Caco-2 (cell line): ENCODE results near the gene WNK2. TPM values are rescaled to one million over a fixed set of nuclear protein-coding genes. Genes with fewer than 3 reads are reported as not detected.

Experiments used
- BruUV-seq: library from RNA; stranded (reverse); fragments of 400-500 nt; replicated peaks from 2 replicates; lab custom pipeline; 2021; lab: Mats Ljungman, UMichigan
- CTCF ChIA-PET: fragments of 300-600 bp; sonication (Branson Sonifier 250); formaldehyde crosslinking; loops from one replicate; lab custom pipeline; 2022; ENCODE audit warnings: antibody characterized with exemption; lab: Charles Lee
- POLR2A ChIA-PET: fragments of 300-600 bp; sonication (Branson Sonifier 250); formaldehyde crosslinking; loops from one replicate; lab custom pipeline; 2022; ENCODE audit warnings: antibody characterized with exemption; lab: Charles Lee
- DNase-seq, 2 experiments: peaks; one replicate each; pipeline versions ENCODE4 v3.0.0 to v3.0.0-alpha.2; 2020 to 2022
- H3K27me3 ChIP-seq: replicated peaks from 2 replicates; pipeline ENCODE4 v1.6.0; 2011; ENCODE audit warnings: low read length; ENCODE audit not compliant: control insufficient read depth, insufficient read depth
- H3K36me3 ChIP-seq: 2 replicates; pipeline ENCODE4 v1.5.1; 2011; ENCODE audit warnings: low read length; ENCODE audit not compliant: control insufficient read depth, insufficient read depth
- H3K4me1 ChIP-seq: fragments of 250-450 bp; sonication (Bioruptor Pico); 2 replicates; pipeline ENCODE4 v1.5.1; 2020; ENCODE audit warnings: mild to moderate bottlenecking
- H3K4me3 ChIP-seq: 2 replicates; pipeline ENCODE4 v1.5.1; 2011; ENCODE audit warnings: low read depth, mild to moderate bottlenecking, control low read depth, low read length
- H3K9me3 ChIP-seq: fragments of 250-450 bp; sonication (Bioruptor Pico); 2 replicates; pipeline ENCODE4 v1.5.1; 2020; ENCODE audit warnings: mild to moderate bottlenecking, moderate library complexity
- H3K27ac Mint-ChIP-seq: one replicate; pipeline ENCODE4 v1.8.0; 2022; ENCODE audit warnings: mixed read lengths; ENCODE audit not compliant: unreplicated experiment
- H3K27me3 Mint-ChIP-seq: one replicate; pipeline ENCODE4 v1.8.0; 2022; ENCODE audit warnings: mixed read lengths; ENCODE audit not compliant: insufficient read depth, unreplicated experiment
- H3K36me3 Mint-ChIP-seq: one replicate; pipeline ENCODE4 v1.8.0; 2022; ENCODE audit warnings: mild to moderate bottlenecking, mixed read lengths; ENCODE audit not compliant: insufficient read depth, unreplicated experiment
- H3K4me1 Mint-ChIP-seq: one replicate; pipeline ENCODE4 v1.8.0; 2022; ENCODE audit warnings: low read depth, mixed read lengths; ENCODE audit not compliant: unreplicated experiment
- H3K4me3 Mint-ChIP-seq: one replicate; pipeline ENCODE4 v1.8.0; 2022; ENCODE audit warnings: mild to moderate bottlenecking, moderate library complexity, mixed read lengths; ENCODE audit not compliant: unreplicated experiment
- H3K9me3 Mint-ChIP-seq: one replicate; pipeline ENCODE4 v1.8.0; 2022; ENCODE audit warnings: mixed read lengths; ENCODE audit not compliant: unreplicated experiment
- CTCF ChIP-seq, 2 experiments: fragments of 200-600 bp in 1 of 2; IDR thresholded peaks; 1 replicate in 1 of 2; 2 replicates in 1 of 2; pipeline versions ENCODE4 v1.5.1 to v1.8.0; 2011 to 2022; ENCODE audit warnings: antibody characterized with exemption in 1 of 2, control low read depth in 1 of 2, inconsistent platforms in 1 of 2, low read depth in 1 of 2, low read length in 1 of 2, mild to moderate bottlenecking in 1 of 2, moderate library complexity in 1 of 2; ENCODE audit not compliant: insufficient read depth in 1 of 2, severe bottlenecking in 1 of 2, unreplicated experiment in 1 of 2
- intact Hi-C: fragments of 100-400 bp; cut with micrococcal nuclease; formaldehyde crosslinking; loops from one replicate; pipeline ENCODE4 v1.10.0; 2022; ENCODE audit not compliant: unreplicated experiment
- total RNA-seq: library from RNA; stranded (reverse); gene quantifications from 2 replicates; pipeline ENCODE4 v1.2.3, GENCODE V29; 2022

Gene WNK2
- total RNA-seq, 1 experiment from 2014 or later, result 21.7 TPM

- Mint-ChIP-seq H3K4me1 (no peaks in the 10 kb centered on the region), H3K27me3 (no peaks in the 10 kb centered on the region), H3K27ac (no peak overlapping the region), H3K9me3 (no peaks in the 10 kb centered on the region), H3K36me3 (no peaks in the 10 kb centered on the region), H3K4me3 (no peak overlapping the region)
- DNase-seq, result no peak
- Histone ChIP-seq H3K4me3 (no peak overlapping the region), H3K27me3 (no peaks in the 10 kb centered on the region), H3K9me3 (no peaks in the 10 kb centered on the region), H3K36me3 (no peaks in the 10 kb centered on the region), H3K4me1 (no peaks in the 10 kb centered on the region)
- TF ChIP-seq CTCF (IDR thresholded peaks at IDR 0.05; ENCODE audit: insufficient read depth in 1 of 2, low read depth in 1 of 2, low read length in 1 of 2, severe bottlenecking in 1 of 2, unreplicated experiment in 1 of 2), result no peak
- BruUV-seq, result no TSS peak
- ChIA-PET CTCF (no interaction called here), POLR2A (interaction anchor here (0.6 kb wide), 1 partner anchor 122 kb away, joined by 4 read pairs; no protein-coding TSS in a partner anchor)
- intact Hi-C loops, result no loop called here
Measured at GRCh38 chr9:93167838-93168237, 16.1 kb upstream of the WNK2 start.

- intact Hi-C loops, result no loop called here
- Mint-ChIP-seq H3K36me3 (no peaks in the 10 kb centered on the region), H3K27me3 (no peaks in the 10 kb centered on the region), H3K4me3 (no peak overlapping the region), H3K9me3 (no peaks in the 10 kb centered on the region), H3K4me1 (no peaks in the 10 kb centered on the region), H3K27ac (no peak overlapping the region)
- no TSS peak for BruUV-seq
- POLR2A ChIA-PET, result no interaction called here
- no peak overlapping the region for H3K4me3 ChIP-seq
- H3K36me3 ChIP-seq, result no peaks in the 10 kb centered on the region
- TF ChIP-seq CTCF (IDR thresholded peaks at IDR 0.05; ENCODE audit: insufficient read depth in 1 of 2, low read depth in 1 of 2, low read length in 1 of 2, severe bottlenecking in 1 of 2, unreplicated experiment in 1 of 2), result no peak
- H3K27me3 ChIP-seq, result no peaks in the 10 kb centered on the region
- no peaks in the 10 kb centered on the region for H3K9me3 ChIP-seq
- no peaks in the 10 kb centered on the region for H3K4me1 ChIP-seq
- CTCF ChIA-PET, result no interaction called here
- no peak for DNase-seq
Measured at GRCh38 chr9:93168581-93168980, 15.4 kb upstream of the WNK2 start.

GRCh38 chr9:93169444-93169843, 14.5 kb upstream of the WNK2 start:
- TF ChIP-seq CTCF (IDR thresholded peaks at IDR 0.05; ENCODE audit: insufficient read depth in 1 of 2, low read depth in 1 of 2, low read length in 1 of 2, severe bottlenecking in 1 of 2, unreplicated experiment in 1 of 2), result no peak
- H3K36me3 ChIP-seq, result no peaks in the 10 kb centered on the region
- CTCF ChIA-PET, result no interaction called here
- no peak overlapping the region for H3K27ac Mint-ChIP-seq
- intact Hi-C loops, result no loop called here
- no peaks in the 10 kb centered on the region for H3K9me3 ChIP-seq
- H3K4me3 ChIP-seq, result no peak overlapping the region
- no peak overlapping the region for H3K4me3 Mint-ChIP-seq
- no TSS peak for BruUV-seq
- no peaks in the 10 kb centered on the region for H3K4me1 Mint-ChIP-seq
- no peaks in the 10 kb centered on the region for H3K36me3 Mint-ChIP-seq
- no peaks in the 10 kb centered on the region for H3K27me3 ChIP-seq
- POLR2A ChIA-PET, result no interaction called here
- H3K9me3 Mint-ChIP-seq, result no peaks in the 10 kb centered on the region
- DNase-seq, result no peak
- no peaks in the 10 kb centered on the region for H3K4me1 ChIP-seq
- H3K27me3 Mint-ChIP-seq, result no peaks in the 10 kb centered on the region
